ENCODE data around the gene CNOT10.
"Not testable (repeated sequence)": the region's sequence is repeated elsewhere in the genome, so short reads cannot be mapped to it uniquely, and the experiment has no call there.

CNOT10 gene

GRCh38 chr3:32685543-32686185 lies 676 bp downstream of the CNOT10 start:
- DNase-seq, result no peak
- intact Hi-C loops (cut with DNase I), result loop anchor here (1.0 kb wide), 1 partner anchor 115 kb away; the partner anchor contains the start of gene DYNC1LI1

- intact Hi-C loops (cut with DNase I), result no loop called here
- no peak for DNase-seq
Measured at GRCh38 chr3:32686713-32687112, 1.7 kb downstream of the CNOT10 start.

- intact Hi-C loops (cut with DNase I), result no loop called here
- no peak for DNase-seq
Measured at GRCh38 chr3:32691847-32692246, 6.9 kb downstream of the CNOT10 start.

DNA sequence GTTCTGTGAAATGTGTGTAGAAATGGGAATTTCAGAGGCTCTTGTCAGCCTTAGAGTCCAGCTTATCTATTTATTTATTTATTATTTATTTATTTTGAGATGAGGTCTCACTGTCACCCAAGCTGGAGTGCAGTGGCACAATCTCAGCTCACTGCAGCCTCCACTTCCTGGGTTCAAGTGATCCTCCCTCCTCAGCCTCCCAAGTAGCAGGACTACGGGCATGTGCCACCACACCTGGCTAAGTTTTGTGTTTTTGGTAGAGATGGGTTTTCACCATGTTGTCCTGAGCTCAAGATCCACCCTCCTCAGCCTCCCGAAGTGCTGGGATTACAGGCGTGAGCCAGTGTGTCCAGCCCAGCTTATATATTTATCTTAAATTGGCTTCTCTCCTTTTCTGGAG lies 11.5 kb downstream of the CNOT10 start:
- no peak for DNase-seq
- intact Hi-C loops (cut with DNase I), result no loop called here

DNA sequence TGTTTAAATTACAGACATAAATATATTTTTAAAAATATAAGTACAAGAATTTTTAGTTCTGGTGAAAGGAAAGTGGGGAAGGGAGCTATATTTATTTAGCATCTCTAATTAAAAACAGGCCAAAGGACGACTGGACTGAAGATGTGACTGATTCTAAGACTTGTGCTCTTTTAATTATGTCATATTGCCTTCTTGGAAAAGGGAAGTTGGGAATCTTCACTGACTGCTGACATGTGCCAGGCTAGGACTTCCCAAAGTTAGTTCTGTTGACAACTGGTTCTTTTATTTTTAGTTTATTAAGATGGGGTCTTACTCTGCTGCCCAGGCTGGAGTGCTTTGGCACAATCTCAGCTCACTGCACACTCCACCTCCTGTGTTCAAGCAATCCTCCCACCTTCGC lies 13.5 kb downstream of the CNOT10 start:
- DNase-seq, result no peak
- intact Hi-C loops (cut with DNase I), result no loop called here

- no peak for DNase-seq
- intact Hi-C loops (cut with DNase I), result no loop called here
Measured at GRCh38 chr3:32699429-32699828, 14.4 kb downstream of the CNOT10 start.

GRCh38 chr3:32700244-32700643 lies 15.3 kb downstream of the CNOT10 start:
- no peak for DNase-seq

GRCh38 chr3:32703491-32703972 lies 18.5 kb downstream of the CNOT10 start:
- intact Hi-C loops (cut with DNase I), result no loop called here

More at GRCh38 chr3:32700244-32700643, 15.3 kb downstream of the CNOT10 start:
- intact Hi-C loops (cut with DNase I), result no loop called here

GRCh38 chr3:32705232-32705631 lies 20.2 kb downstream of the CNOT10 start:
- intact Hi-C loops (cut with DNase I), result no loop called here
- no peak for DNase-seq

More at GRCh38 chr3:32703491-32703972, 18.5 kb downstream of the CNOT10 start:
- no peak for DNase-seq

DNA sequence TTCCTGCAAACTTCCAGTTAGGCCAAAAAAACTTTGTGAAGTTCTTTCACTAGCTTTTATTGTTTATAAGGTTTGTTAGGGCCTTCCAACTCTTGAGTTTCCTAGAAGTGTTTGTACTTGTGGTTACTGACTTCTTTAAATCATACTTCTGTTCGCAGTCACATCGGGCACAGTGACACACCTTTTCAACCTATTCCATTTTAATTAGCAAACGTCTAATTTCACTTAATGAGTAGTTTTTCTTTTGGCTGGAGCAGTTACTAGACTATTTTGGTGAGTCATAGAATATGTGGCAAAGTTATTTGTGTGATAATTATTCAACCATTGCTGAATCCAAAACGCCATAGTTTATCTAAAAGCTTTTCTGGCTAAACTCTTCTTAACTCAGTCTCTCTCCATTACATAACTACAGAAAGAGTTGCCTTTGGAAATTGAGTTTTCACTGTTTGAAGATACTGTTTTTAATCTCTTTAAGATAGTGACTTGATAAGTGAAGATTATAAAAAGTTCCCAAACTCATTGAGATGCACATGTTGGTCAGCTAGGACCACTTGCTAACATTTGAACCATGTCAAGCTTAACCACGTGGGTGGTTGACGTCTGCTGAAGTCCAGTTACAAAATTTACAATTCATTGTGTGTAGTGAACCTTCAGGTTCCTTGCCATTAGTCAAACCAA lies 21.5 kb downstream of the CNOT10 start:
- intact Hi-C loops (cut with DNase I), result no loop called here
- DNase-seq, result no peak

GRCh38 chr3:32707026-32707370 lies 22.0 kb downstream of the CNOT10 start:
- no peak for DNase-seq
- intact Hi-C loops (cut with DNase I), result no loop called here

DNA sequence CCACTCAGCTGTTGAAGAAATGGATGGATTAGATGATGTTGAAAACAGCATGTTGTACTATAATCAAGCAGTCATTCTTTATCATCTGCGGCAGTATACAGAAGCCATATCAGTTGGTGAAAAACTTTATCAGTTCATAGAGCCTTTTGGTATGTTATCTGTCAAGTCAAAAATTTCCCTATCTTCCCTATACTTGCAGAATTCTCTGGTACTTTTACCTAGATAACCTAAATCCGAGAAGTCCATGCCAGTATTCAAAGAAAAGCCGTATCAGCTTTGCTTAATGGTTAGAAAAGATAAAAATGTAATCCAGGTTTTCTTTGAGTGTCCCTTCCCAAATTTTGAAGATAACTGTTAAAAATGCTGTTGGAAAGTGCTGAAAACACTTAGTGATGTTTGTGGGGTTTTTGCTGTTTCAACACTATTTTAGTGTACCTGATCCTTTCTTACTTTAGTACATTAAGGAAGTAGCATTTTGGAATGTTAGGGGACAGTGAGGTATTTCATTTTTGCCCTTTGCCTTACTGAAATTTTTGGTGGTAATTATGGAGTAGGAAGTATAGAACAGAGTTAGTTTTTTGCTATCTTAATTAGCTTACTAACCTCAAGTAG lies 23.8 kb downstream of the CNOT10 start:
- intact Hi-C loops (cut with DNase I), result no loop called here

GRCh38 chr3:32709346-32709745 lies 24.4 kb downstream of the CNOT10 start:
- intact Hi-C loops (cut with DNase I), result no loop called here

More for the DNA sequence above, 23.8 kb downstream of the CNOT10 start:
- DNase-seq, result no peak

GRCh38 chr3:32712506-32713055 lies 27.6 kb downstream of the CNOT10 start:
- intact Hi-C loops (cut with DNase I), result no loop called here
- DNase-seq, result no peak

More at GRCh38 chr3:32709346-32709745, 24.4 kb downstream of the CNOT10 start:
- no peak for DNase-seq

- DNase-seq, result no peak
- intact Hi-C loops (cut with DNase I), result no loop called here
Measured at GRCh38 chr3:32713181-32713580, 28.2 kb downstream of the CNOT10 start.

DNA sequence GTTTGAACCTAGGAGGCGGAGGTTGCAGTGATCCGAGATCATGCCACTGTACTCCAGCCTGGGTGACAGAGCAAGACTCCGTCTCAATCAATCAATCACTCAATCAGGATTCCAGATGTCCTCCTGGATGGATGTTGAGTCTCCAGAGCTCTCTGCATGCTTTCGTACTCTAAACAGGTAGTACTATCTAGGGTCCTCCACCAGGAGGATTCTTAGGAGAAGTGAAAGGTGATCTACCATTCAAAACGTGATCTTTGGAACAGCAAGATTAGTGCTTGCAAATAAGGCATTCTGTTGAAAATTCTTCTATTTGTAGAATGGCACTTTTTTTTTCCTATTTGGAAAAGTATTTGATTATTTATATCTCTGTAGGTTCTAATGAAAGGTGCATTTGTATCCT lies 34.3 kb downstream of the CNOT10 start:
- DNase-seq, result no peak
- intact Hi-C loops (cut with DNase I), result no loop called here

GRCh38 chr3:32719931-32720330 lies 34.9 kb downstream of the CNOT10 start:
- DNase-seq, result no peak
- intact Hi-C loops (cut with DNase I), result no loop called here

DNA sequence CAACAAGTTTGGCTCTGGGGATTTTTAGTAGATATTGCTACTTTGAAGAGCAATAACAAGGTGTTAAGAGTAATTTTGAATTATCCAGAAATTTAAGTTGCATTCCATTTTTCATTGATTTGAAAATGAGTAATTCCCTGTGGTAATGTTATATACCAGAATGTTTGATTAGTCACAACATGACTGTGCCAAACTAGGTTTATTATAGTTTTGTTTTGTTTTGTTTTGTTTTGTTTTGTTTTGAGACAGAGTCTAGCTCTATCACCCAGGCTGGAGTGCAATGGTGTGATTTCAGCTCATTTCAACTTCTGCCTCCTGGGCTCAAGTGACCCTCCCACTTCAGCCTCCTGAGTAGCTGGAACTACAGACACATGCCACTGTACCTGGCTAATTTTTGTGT lies 40.7 kb downstream of the CNOT10 start:
- no peak for DNase-seq
- intact Hi-C loops (cut with DNase I), result no loop called here

DNA sequence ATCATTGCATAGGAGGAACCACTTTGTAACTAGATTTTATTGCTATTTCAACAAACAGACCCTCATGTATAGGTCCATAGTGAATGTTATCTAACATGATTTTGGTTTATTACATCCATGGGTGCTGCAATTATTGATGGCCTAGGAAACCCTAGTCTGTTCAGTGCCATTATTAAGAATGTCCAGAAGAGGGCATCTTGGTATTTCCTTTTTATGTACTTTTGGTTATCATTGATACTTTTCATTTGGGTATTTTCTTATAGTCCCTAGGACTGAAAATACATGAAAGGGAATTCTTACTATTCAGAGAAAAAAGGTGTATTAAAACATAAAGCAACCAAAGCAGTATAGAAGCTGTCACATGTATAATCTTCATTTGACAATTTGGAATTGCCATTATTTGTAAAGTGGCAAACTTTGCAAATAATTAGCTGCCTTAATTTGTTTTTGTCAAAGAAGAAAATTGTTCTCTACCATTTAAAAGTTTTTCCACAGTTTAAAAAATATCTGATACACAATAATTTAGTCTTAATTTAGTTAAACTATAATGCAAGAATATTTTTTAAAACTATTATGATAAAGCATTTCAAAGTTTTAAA lies 48.7 kb downstream of the CNOT10 start:
- intact Hi-C loops (cut with DNase I), result loop anchor here (1.0 kb wide), 1 partner anchor 201 kb away; no protein-coding TSS in a partner anchor
- no peak for DNase-seq

GRCh38 chr3:32734756-32735155 lies 49.8 kb downstream of the CNOT10 start:
- intact Hi-C loops (cut with DNase I), result no loop called here

DNA sequence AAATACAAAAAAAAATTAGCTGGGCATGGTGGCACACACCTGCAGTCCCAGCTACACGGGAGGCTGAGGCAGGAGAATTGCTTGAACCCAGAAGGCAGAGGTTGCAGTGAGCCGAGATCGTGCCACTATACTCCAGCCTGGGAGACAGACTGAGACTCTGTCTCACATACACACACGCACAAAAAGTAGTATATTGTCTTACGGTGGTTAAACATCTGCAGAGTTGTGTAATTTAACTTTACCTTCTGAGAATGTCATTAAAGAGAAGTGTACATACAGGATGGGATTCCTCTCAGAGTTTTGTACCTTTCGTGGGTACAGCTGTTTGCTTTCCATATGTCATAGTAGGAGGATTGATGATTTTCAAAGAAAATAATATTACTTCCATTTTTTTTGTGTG lies 58.5 kb downstream of the CNOT10 start:
- intact Hi-C loops (cut with DNase I); DNase-seq: not testable (repeated sequence)

More at GRCh38 chr3:32734756-32735155, 49.8 kb downstream of the CNOT10 start:
- no peak for DNase-seq

Data from posterior cingulate gyrus (tissue), 11 donors.